Muscle of back (tissue), 11 donors: ENCODE results near the gene TADA2A. TPM values are rescaled to one million over a fixed set of nuclear protein-coding genes. Genes with fewer than 3 reads are reported as not detected.
"Not testable (repeated sequence)": the region's sequence is repeated elsewhere in the genome, so short reads cannot be mapped to it uniquely, and the experiment has no call there.

Experiments
- DNase-seq, 3 donors: peaks; one replicate each; pipeline versions ENCODE4 v3.0.0 to v3.0.0-alpha.2; 2013
- polyA plus RNA-seq, 10 donors: library from polyadenylated mRNA; unstranded; fragments of 120-200 nt; gene quantifications; one replicate each; pipeline ENCODE4 v1.2.1, GENCODE V29; 2013; ENCODE audit not compliant: insufficient read length in 10 of 10

TADA2A gene
- polyA plus RNA-seq, 10 donors: 16.2 to 24.0 (median 20.4) TPM

DNA sequence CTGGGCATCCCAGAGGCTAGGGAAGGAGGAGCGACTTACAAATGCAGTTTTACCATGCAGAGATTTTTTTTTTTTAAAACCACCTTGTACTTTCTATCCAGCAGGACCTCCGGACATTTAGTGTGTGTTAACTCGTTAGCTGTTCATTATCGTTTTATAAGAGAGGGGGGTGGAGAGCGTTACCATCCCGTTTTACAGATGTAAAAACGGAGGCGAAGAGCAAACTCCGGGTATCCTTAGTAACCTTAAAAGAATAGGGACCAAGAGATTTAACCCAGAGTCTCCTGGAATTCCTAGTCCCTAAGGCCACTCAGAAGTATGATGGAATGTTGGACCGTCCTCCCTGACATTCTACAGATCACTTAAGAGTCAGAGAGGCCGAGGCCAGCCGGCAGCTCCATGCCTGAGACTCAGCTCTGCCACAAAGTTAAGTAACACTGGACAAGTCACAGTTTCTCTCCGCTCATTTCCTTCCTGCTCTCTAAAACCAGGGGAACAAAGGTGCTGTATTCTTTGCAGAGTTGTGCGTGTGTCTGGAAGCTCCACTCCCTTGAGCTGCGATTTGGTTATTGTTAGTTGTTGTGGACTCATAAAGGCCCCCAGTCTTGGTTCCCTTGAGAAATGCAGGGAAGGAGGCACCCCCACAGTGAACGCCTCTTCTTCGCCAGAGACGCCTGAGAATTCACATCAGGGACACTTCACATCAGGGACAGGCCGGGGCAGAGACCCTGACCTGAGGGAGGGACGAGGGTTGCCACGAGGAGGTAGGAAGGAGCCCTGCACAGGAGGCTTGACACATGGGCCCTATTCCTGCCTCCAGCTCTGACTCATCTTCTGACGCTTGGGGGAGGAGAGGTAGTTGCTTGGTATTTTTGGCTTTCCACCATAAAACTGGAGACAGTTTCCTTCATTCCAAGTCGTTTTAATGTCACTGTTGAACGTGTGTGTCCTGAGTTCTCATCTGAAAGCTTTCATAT lies 84.2 kb downstream of the TADA2A start:
- DNase-seq: peak; percentile 27 to 84 (median 66)

- DNase-seq: no peak
Observed at GRCh38 chr17:37492167-37492566, 85.5 kb downstream of the TADA2A start.

DNA sequence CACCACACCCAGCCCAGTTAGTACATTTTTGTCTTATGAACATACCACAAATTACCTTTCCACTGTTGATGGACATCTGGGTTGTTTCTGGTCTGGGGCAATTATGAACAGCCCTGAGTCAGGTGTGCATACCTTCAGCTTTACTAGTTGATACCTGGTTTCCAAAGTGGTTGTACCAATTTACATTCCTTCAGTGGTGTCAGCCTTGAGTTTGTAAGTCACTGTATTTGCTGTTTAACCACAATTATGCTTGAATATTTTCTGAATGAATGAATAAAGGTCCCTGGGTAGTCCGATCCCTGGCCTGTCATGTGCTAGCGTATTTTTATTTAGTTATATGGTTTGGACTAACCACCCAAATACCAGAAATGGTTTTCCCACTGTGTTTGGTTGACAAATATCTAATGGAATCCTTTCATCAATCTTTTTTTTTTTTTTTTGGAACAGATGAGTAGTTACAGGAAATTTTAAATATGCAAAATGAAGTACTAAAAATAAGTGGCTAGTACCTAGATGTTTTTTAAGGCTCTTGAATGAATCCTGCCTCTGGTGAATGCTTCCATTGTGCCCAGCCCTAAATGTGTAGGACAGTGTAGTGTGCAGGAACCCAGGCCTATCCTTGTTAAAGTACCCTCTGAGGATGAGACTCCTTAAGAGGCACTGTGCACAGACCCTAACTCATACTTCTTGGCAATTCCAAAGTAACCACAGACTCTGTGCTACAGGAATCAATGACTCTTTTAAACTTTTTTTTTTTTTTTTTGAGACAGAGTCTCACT lies 86.8 kb downstream of the TADA2A start:
- DNase-seq: peak in 1 of 3 donors; percentile 91

DNA sequence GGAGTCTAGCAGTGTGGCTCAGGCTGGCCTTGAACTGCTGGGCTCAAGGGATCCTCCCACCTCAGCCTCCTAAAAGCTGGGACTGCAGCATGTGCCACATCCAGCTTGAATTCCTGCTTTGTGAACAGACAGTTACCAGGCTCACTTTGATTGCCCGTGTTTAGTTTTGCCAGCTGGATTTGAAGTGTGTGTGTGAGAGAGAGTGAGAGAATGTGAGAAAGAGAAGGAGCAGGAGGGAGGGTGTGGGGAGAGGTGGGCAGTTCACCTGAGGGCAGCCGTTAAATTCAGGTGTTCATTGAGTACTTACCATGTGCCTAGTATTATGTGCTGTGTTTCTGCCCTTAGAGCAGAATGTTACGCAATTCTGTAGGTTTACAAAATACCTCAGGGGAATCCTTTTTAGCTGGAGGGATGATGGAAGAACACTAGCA lies 87.7 kb downstream of the TADA2A start:
- no peak for DNase-seq

DNA sequence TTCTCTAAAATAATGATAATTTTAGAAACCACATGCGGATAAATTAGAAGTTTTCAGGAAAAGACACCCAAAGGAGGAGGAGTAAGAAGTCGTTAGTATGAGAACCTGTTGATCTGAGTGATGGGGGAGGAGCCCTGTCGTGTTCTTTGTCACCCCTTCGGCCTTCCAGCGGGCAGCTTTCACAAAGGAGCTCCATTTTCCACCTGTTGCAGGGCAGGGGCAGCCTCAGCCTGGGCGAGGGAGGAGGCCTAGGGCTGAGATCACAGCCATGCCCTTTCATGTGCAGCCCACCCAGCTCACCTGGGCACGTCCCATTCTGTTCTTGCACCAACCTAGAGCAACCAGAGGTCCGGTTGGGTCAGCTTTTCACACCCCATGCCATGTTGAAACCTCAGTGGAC lies 88.3 kb downstream of the TADA2A start:
- DNase-seq: no peak

- no peak for DNase-seq
Observed at GRCh38 chr17:37500378-37500777, 93.7 kb downstream of the TADA2A start.

GRCh38 chr17:37502009-37502936 lies 95.6 kb downstream of the TADA2A start:
- no peak for DNase-seq

- DNase-seq: no peak
Observed at GRCh38 chr17:37503148-37503547, 96.5 kb downstream of the TADA2A start.

GRCh38 chr17:37505333-37505732 lies 98.6 kb downstream of the TADA2A start:
- DNase-seq: no peak

DNA sequence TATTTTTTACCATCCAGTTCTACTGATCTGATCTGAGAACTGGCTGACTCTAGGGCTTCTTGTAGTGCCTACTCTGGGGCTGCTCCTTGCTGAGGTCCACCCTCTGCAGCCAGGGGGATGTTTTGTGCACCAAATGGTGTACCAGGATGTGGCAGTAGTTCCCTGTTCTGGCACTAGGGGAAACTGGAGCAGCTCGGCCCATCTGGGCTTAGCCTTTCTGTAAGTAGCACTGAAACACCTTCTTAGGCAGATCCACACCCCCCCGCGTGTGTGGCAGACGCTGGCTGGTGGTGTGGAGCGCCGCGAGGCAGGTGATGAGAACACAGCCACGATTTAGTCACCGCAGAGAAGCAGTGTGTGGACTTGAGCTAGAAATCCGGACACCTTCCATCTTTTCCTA lies 100.0 kb downstream of the TADA2A start:
- no peak for DNase-seq

DNA sequence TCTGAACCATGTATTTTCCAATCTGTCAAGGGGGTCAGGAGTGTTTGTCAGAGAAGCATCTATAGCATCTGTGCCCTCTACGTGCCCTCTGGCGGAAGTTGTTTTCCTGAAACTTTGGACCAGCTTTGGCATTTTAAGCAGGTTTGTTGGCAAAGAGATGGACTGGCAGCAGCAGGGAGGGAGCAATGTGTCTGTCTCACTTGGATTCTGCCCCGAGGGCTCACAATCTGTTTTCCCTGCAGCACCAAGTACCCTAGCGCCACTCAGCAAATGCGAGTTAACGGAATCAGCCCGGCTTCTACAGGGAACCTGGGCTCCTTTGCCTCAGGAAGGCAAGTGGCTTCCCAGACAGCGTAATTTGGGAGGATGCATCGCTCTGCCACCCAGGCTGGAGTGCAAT lies 100.4 kb downstream of the TADA2A start:
- no peak for DNase-seq

DNA sequence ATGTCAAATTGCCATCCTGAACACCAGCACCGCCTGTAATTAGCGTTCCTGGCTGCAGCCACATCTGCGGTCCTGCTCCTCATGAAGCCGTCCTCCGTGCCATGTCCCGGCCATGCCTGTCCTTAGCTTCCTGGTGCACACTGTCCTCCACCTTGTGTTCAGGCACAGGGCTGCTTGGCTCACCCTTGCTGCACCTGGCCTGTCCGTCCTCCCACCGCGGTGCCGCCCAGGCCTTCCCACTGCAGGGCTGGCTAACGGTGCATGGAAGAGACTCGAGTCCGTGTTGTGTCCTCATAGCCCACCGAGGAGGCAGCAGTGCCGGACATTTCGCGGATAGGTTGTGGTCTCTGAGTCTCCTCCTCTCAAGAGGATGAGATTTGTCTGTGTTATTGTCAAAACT lies 103.4 kb downstream of the TADA2A start:
- DNase-seq: no peak

DNA sequence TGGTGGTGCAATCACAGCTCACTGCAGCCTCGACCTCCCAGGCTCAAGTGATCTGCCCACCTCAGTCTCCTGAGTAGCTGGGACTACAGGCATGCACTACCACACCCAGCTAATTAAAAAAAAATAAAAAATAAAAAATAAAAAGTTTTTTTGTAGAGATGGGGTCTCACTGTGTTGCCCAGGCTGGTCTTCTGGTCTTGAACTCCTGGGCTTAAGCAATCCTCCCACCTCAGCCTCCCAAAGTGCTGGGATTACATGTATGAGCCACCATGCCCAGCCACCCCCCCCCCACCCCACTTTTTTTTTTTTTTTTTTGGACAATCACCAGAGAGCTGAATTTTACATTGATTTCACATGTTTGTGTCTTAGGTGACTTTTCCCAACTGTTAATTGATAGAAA lies 105.0 kb downstream of the TADA2A start:
- not testable (repeated sequence) for DNase-seq

- no peak for DNase-seq
Observed at GRCh38 chr17:37512442-37513068, 105.9 kb downstream of the TADA2A start.

GRCh38 chr17:37513711-37514110 lies 107.0 kb downstream of the TADA2A start:
- no peak for DNase-seq

DNA sequence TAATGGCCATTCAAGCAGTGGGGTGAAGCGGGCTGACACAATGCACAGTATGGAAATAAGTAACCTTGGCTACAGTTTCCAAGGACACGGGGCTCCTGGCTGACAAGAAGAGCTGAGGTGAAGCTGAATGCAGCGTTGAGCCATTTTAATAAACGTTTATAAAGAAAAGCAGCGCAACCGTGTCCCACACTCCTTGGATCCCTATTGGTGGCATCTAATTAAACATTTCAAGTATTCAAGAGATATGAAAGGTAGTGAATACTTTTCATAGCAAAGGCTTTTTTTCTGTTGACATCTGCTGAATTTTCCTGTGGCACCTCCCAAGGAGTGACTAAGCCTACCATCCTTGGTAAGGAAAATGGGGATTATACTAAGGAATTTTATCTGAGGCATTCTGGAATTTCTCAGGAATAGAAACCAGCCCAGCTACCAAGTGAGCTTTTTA lies 109.5 kb downstream of the TADA2A start:
- no peak for DNase-seq

DNA sequence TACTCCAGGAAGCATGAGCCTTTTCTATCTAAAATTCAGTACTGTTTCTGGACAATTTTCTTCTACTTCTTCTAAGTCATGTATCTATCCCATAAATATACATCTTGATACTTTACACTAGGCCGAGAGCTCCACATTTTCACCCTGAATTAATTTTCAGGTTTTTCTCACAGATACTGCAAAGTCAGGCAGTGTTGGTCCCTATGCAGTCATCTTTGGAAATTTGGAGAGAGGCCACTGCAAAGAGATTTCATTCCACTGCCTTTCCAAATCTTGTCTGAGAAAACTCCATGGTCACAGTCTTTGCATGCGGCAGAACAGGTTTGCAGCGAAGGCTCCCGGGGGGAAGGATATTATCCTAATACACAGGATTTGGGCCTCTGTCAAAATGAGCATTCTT lies 111.2 kb downstream of the TADA2A start:
- DNase-seq: peak in 1 of 3 donors; percentile 11

GRCh38 chr17:37518826-37519225 lies 112.1 kb downstream of the TADA2A start:
- DNase-seq: no peak

GRCh38 chr17:37519251-37519985 lies 112.7 kb downstream of the TADA2A start:
- no peak for DNase-seq

DNA sequence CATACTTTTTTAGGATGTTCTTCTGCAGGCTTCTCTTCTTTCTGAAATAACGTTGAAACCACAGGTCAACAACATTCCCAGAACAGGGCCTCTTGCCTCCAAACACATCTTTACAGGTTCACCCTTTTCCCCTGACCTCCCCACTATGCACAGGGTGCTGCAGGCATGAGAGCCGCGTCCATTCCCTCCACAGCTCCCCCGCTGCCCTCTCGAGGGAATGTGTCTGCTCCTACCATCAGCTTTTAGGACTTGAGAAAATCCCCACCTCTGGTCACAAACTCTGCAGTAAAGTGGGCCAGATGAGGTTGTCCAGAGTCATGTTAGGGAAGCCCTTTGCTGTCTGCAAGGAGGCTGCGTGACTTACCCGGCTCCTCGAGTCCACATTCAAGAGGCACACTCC lies 113.5 kb downstream of the TADA2A start:
- DNase-seq: no peak
